H9 (cell line): ENCODE results near the gene C6orf52. TPM values are rescaled to one million over a fixed set of nuclear protein-coding genes. Genes with fewer than 3 reads are reported as not detected.
A peak's percentile ranks its signal among the peaks of the same experiment; 100 is the strongest.

Source experiments
- DNase-seq: peaks from one replicate; pipeline ENCODE4 v3.0.0-alpha.2; 2017
- H2AFZ ChIP-seq: one replicate; pipeline ENCODE4 v1.6.1; 2013; ENCODE audit warnings: mild to moderate bottlenecking, low read length, control low read depth, moderate library complexity
- H2AK5ac ChIP-seq: 2 replicates; pipeline ENCODE4 v1.6.1; 2013; ENCODE audit warnings: low read length, control low read depth, mixed read lengths; ENCODE audit not compliant: insufficient read length
- H2BK120ac ChIP-seq: one replicate; pipeline ENCODE4 v1.6.1; 2013; ENCODE audit warnings: low read depth, mild to moderate bottlenecking, low read length, control low read depth, inconsistent platforms; ENCODE audit not compliant: poor library complexity, severe bottlenecking
- H2BK12ac ChIP-seq: 2 replicates; pipeline ENCODE4 v1.6.1; 2013; ENCODE audit warnings: low read length, control low read depth, mixed read lengths, low read depth; ENCODE audit not compliant: insufficient read length
- H2BK15ac ChIP-seq: 2 replicates; pipeline ENCODE4 v1.6.1; 2013; ENCODE audit warnings: low read depth, low read length, control low read depth
- H2BK20ac ChIP-seq: one replicate; pipeline ENCODE4 v1.6.1; 2013; ENCODE audit warnings: low read depth, mild to moderate bottlenecking, low read length, control low read depth, inconsistent platforms; ENCODE audit not compliant: poor library complexity, severe bottlenecking
- H2BK5ac ChIP-seq: 2 replicates; pipeline ENCODE4 v1.6.1; 2013; ENCODE audit warnings: low read length, control low read depth, mixed read lengths; ENCODE audit not compliant: insufficient read length
- H3K14ac ChIP-seq: 2 replicates; pipeline ENCODE4 v1.6.1; 2013; ENCODE audit warnings: low read length, control low read depth; ENCODE audit not compliant: insufficient read depth
- H3K18ac ChIP-seq: 2 replicates; pipeline ENCODE4 v1.6.1; 2013; ENCODE audit warnings: low read depth, mild to moderate bottlenecking, mixed read lengths, low read length, control low read depth; ENCODE audit not compliant: insufficient read length
- H3K23ac ChIP-seq: 2 replicates; pipeline ENCODE4 v1.6.1; 2013; ENCODE audit warnings: low read length, control low read depth, mixed read lengths, low read depth; ENCODE audit not compliant: insufficient read length
- H3K23me2 ChIP-seq: 2 replicates; pipeline ENCODE4 v1.6.1; 2013; ENCODE audit warnings: low read depth, mild to moderate bottlenecking, mixed read lengths, low read length, control low read depth; ENCODE audit not compliant: insufficient read length, poor library complexity, severe bottlenecking
- H3K27ac ChIP-seq: 2 replicates; pipeline ENCODE4 v1.5.1; 2013; ENCODE audit warnings: low read length, control low read depth, mixed read lengths, low read depth; ENCODE audit not compliant: insufficient read length
- H3K27me3 ChIP-seq: 2 replicates; pipeline ENCODE4 v1.6.1; 2013; ENCODE audit warnings: low read length, control low read depth, inconsistent platforms; ENCODE audit not compliant: insufficient read depth
- H3K4ac ChIP-seq: 2 replicates; pipeline ENCODE4 v1.6.1; 2013; ENCODE audit warnings: low read depth, mild to moderate bottlenecking, control low read depth, inconsistent platforms, low read length, moderate library complexity
- H3K4me1 ChIP-seq: 2 replicates; pipeline ENCODE4 v1.6.1; 2013; ENCODE audit warnings: low read length, control low read depth, inconsistent platforms; ENCODE audit not compliant: insufficient read depth
- H3K4me2 ChIP-seq: 2 replicates; pipeline ENCODE4 v1.6.1; 2013; ENCODE audit warnings: low read length, control low read depth, mixed read lengths; ENCODE audit not compliant: insufficient read length, insufficient read depth
- H3K56ac ChIP-seq: 2 replicates; pipeline ENCODE4 v1.6.1; 2013; ENCODE audit warnings: low read depth, mild to moderate bottlenecking, mixed read lengths, low read length, control low read depth; ENCODE audit not compliant: insufficient read length
- H3K79me1 ChIP-seq: 2 replicates; pipeline ENCODE4 v1.6.1; 2013; ENCODE audit warnings: low read depth, mild to moderate bottlenecking, moderate library complexity, low read length, control low read depth, inconsistent platforms; ENCODE audit not compliant: insufficient read depth, poor library complexity, severe bottlenecking
- H3K79me2 ChIP-seq: 2 replicates; pipeline ENCODE4 v1.6.1; 2013; ENCODE audit warnings: low read length, control low read depth, inconsistent platforms; ENCODE audit not compliant: insufficient read depth
- H3K9ac ChIP-seq: 2 replicates; pipeline ENCODE4 v1.6.1; 2013; ENCODE audit warnings: low read length, control low read depth, mixed read lengths; ENCODE audit not compliant: insufficient read length; ENCODE audit errors: extremely low read depth
- H3K9me3 ChIP-seq: one replicate; pipeline ENCODE4 v1.6.1; 2013; ENCODE audit warnings: low read depth, low read length, inconsistent platforms; ENCODE audit not compliant: control insufficient read depth
- H3T11ph ChIP-seq: one replicate; pipeline ENCODE4 v1.6.1; 2013; ENCODE audit warnings: mild to moderate bottlenecking, low read length, control low read depth, inconsistent platforms
- H4K20me1 ChIP-seq: one replicate; pipeline ENCODE4 v1.6.1; 2013; ENCODE audit not compliant: control insufficient read depth, insufficient read length, insufficient read depth
- H4K5ac ChIP-seq: 2 replicates; pipeline ENCODE4 v1.6.1; 2013; ENCODE audit warnings: low read depth, mild to moderate bottlenecking, mixed read lengths, low read length, control low read depth; ENCODE audit not compliant: insufficient read length
- H4K8ac ChIP-seq: replicated peaks from 2 replicates; pipeline ENCODE4 v1.6.1; 2013; ENCODE audit warnings: low read length, control low read depth, mixed read lengths, low read depth; ENCODE audit not compliant: insufficient read length
- H4K91ac ChIP-seq: 2 replicates; pipeline ENCODE4 v1.6.1; 2013; ENCODE audit warnings: low read depth, mild to moderate bottlenecking, moderate library complexity, mixed read lengths, low read length, control low read depth; ENCODE audit not compliant: insufficient read length
- H3K27ac Mint-ChIP-seq, 3 experiments: 2 replicates in 2 of 3; 3 replicates in 1 of 3; pipeline ENCODE4 v1.8.0; 2020 to 2021; ENCODE audit warnings: mixed read lengths in 3 of 3, mild to moderate bottlenecking in 1 of 3, moderate library complexity in 1 of 3
- H3K27me3 Mint-ChIP-seq: 2 replicates; pipeline ENCODE4 v1.8.0; 2021; ENCODE audit warnings: low read depth, mild to moderate bottlenecking, moderate library complexity, mixed read lengths
- H3K36me3 Mint-ChIP-seq, 3 experiments: 2 replicates in 2 of 3; 3 replicates in 1 of 3; pipeline ENCODE4 v1.8.0; 2020 to 2021; ENCODE audit warnings: low read depth in 3 of 3, mixed read lengths in 3 of 3; ENCODE audit not compliant: insufficient read depth in 1 of 3
- H3K4me1 Mint-ChIP-seq, 2 experiments: 2 replicates each; pipeline ENCODE4 v1.8.0; 2020; ENCODE audit warnings: mixed read lengths in 2 of 2
- H3K4me3 Mint-ChIP-seq, 2 experiments: 2 replicates in 1 of 2; 3 replicates in 1 of 2; pipeline ENCODE4 v1.8.0; 2020 to 2021; ENCODE audit warnings: mild to moderate bottlenecking in 2 of 2, mixed read lengths in 2 of 2, moderate library complexity in 1 of 2
- H3K9me3 Mint-ChIP-seq, 2 experiments: 2 replicates in 1 of 2; 3 replicates in 1 of 2; pipeline ENCODE4 v1.8.0; 2020; ENCODE audit warnings: mild to moderate bottlenecking in 2 of 2, mixed read lengths in 2 of 2, moderate library complexity in 1 of 2
- CTCF ChIP-seq: fragments of 200-600 bp; sonication (generic); conservative IDR thresholded peaks from 3 replicates; pipeline ENCODE4 v1.8.0; 2021; ENCODE audit warnings: antibody characterized with exemption, mild to moderate bottlenecking
- WGBS: extraction: QIAGEN DNeasy Blood & Tissue Kit; methylation state at CpG from one replicate; pipeline ENCODE4 v1.1.7; 2013; ENCODE audit warnings: missing lambda C conversion rate, low lambda C conversion rate, mixed read lengths; ENCODE audit not compliant: insufficient read length; ENCODE audit errors: extremely low coverage; 5-methylcytosine and 5-hydroxymethylcytosine counted together
- total RNA-seq: library from RNA; stranded (reverse); gene quantifications from 2 replicates; pipeline ENCODE4 v1.2.1, GENCODE V29; 2021

The C6orf52 gene
- total RNA-seq, 1 experiment from 2014 or later: 1.8 TPM

- no peak overlapping the region for H3K18ac ChIP-seq
- H3K4me1 Mint-ChIP-seq: no peaks in the 10 kb centered on the region
- H3K23ac ChIP-seq: no peak overlapping the region
- H2AK5ac ChIP-seq: no peak overlapping the region
- H3K27me3 Mint-ChIP-seq: no peaks in the 10 kb centered on the region
- no peak overlapping the region for H3K14ac ChIP-seq
- no peak for DNase-seq
- no peak overlapping the region for H3T11ph ChIP-seq
- H4K8ac ChIP-seq: no peak overlapping the region
- H3K4me3 Mint-ChIP-seq: no peak overlapping the region
- H3K27ac ChIP-seq: no peak overlapping the region
- H4K5ac ChIP-seq: no peak overlapping the region
- no CpG with 5 or more reads among the region's 8 CpGs for WGBS
- H3K79me2 ChIP-seq: no peaks in the 10 kb centered on the region
- no peaks in the 10 kb centered on the region for H3K79me1 ChIP-seq
- no peak overlapping the region for H3K4me2 ChIP-seq
- H2BK5ac ChIP-seq: no peak overlapping the region
- no peak overlapping the region for H2BK12ac ChIP-seq
- H3K9ac ChIP-seq: no peak overlapping the region
- H3K36me3 Mint-ChIP-seq: peaks cover 3 to 28% (median 21%) of the 10 kb centered on the region in 3 experiments; a peak in 6 of 7 replicates
- no peaks in the 10 kb centered on the region for H3K23me2 ChIP-seq
- no peak overlapping the region for H4K91ac ChIP-seq
- no peaks in the 10 kb centered on the region for H3K9me3 ChIP-seq
- no peaks in the 10 kb centered on the region for H3K4me1 ChIP-seq
- peaks cover 0 to 4% of the 10 kb centered on the region in 2 experiments; a peak in 3 of 5 replicates for H3K9me3 Mint-ChIP-seq
- H2BK120ac ChIP-seq: no peak overlapping the region
- no peak for TF ChIP-seq CTCF
- H3K27me3 ChIP-seq: no peaks in the 10 kb centered on the region
- H3K4ac ChIP-seq: no peak overlapping the region
- no peak overlapping the region for H2AFZ ChIP-seq
- H2BK20ac ChIP-seq: no peak overlapping the region
- no peak overlapping the region for H2BK15ac ChIP-seq
- H3K27ac Mint-ChIP-seq: peak overlapping the region in 1 of 3 experiments; percentile 38; a peak in 2 of 7 replicates
- no peaks in the 10 kb centered on the region for H4K20me1 ChIP-seq
- no peak overlapping the region for H3K56ac ChIP-seq
These were observed 19.5 kb upstream of the C6orf52 start for GRCh38 chr6:10713962-10714361.
